RCC 7860 (cell line): Measurements from ENCODE around the gene TARM1.
A peak's percentile ranks its signal among the peaks of the same experiment; 100 is the strongest.

Source experiments
- DNase-seq: peaks from one replicate; pipeline ENCODE4 v3.0.0-alpha.2; 2015; ENCODE audit warnings: low spot score
- FAIRE-seq: peaks from 2 replicates; lab custom pipeline; 2012; peaks lifted over from hg19 to GRCh38; lab: Jason Lieb, UNC

The TARM1 gene

GRCh38 chr19:54035215-54036178 is 45.7 kb downstream of the TARM1 start:
- FAIRE-seq = peak; percentile 72
- peak; percentile 59 for DNase-seq

GRCh38 chr19:54030895-54031586 is 50.1 kb downstream of the TARM1 start:
- no peak for FAIRE-seq
- no peak for DNase-seq

GRCh38 chr19:54029930-54030490 is 51.2 kb downstream of the TARM1 start:
- DNase-seq = peak; percentile 49
- no peak for FAIRE-seq

- no peak for DNase-seq
- FAIRE-seq = no peak
Measured at GRCh38 chr19:54029301-54029700, 51.9 kb downstream of the TARM1 start.

GRCh38 chr19:54026656-54027055 is 54.5 kb downstream of the TARM1 start:
- FAIRE-seq = no peak
- DNase-seq = no peak

- FAIRE-seq (no peak), DNase-seq (peak; percentile 14)
Measured at GRCh38 chr19:54024660-54025059, 56.5 kb downstream of the TARM1 start.

- no peak for DNase-seq
- FAIRE-seq = no peak
Measured at GRCh38 chr19:54023191-54023590, 58.0 kb downstream of the TARM1 start.

- no peak for DNase-seq
- FAIRE-seq = no peak
Measured at GRCh38 chr19:54021932-54022331, 59.2 kb downstream of the TARM1 start.

GRCh38 chr19:54021363-54021762 is 59.8 kb downstream of the TARM1 start:
- DNase-seq (no peak), FAIRE-seq (no peak)
